Left forelimb (tissue), 1 donor: Measurements from ENCODE around the gene SP8.
"Not testable (repeated sequence)": the region's sequence is repeated elsewhere in the genome, so short reads cannot be mapped to it uniquely, and the experiment has no call there.

ENCODE experiments used
- DNase-seq: peaks from one replicate; pipeline ENCODE4 v3.0.0-alpha.2; 2018; ENCODE audit warnings: low spot score

The SP8 gene

GRCh38 chr7:20786779-20787659, at the start of gene SP8:
Gene SP8, minus strand, starts transcription at chr7:20786886. Its CDS starts 88 bp downstream, at chr7:20786798.
- DNase-seq: no peak

DNA sequence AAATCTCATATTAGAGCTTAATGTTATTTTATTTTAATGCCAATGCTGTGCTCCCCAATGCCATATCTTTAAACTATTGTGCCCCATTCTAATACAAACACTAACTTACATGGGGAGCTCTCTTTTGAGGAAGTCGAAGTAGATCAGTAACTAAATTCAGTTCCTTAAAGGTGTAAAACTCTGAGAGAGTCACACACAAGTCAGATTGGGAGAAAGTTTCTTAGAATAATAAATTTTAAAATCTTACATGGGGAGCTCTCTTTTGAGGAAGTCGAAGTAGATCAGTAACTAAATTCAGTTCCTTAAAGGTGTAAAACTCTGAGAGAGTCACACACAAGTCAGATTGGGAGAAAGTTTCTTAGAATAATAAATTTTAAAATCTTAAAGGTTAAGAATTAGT, 49.7 kb upstream of the SP8 start:
- not testable (repeated sequence) for DNase-seq

DNA sequence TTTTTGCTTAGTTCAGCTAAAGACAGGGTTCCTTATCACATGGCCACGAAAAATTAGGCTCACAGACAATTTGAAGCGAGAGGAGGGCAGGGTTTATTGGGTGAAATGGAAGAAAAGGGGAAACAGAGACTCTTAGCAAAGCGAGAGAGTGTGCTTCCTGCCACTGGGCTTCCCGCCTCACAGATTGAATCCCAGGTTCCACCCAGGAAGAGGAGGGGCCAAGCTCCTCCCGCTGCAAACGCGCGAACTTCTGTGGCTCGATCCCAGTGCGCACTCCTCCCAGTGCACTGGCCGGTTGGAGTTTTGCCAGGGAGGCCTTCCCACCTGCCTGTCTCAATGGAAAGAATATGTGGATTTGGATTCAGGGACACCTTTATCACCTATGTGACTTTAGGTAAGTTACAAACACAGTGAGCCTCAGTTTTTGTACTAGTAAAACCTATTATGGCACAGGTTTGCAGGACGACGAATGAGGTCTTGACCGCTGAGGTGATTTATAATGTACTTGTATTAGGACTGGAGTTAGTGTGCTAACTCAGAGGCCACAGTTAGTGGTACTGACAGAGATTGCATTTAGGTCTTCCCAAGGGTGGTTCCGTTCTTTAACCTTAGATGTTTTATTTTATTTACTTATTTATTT, 48.5 kb upstream of the SP8 start:
- no peak for DNase-seq

GRCh38 chr7:20834656-20835055, 48.0 kb upstream of the SP8 start:
- DNase-seq: no peak

GRCh38 chr7:20831956-20832355, 45.3 kb upstream of the SP8 start:
- DNase-seq: no peak

- no peak for DNase-seq
Observed at GRCh38 chr7:20831451-20831850, 44.8 kb upstream of the SP8 start.

GRCh38 chr7:20828947-20829346, 42.3 kb upstream of the SP8 start:
- no peak for DNase-seq

DNA sequence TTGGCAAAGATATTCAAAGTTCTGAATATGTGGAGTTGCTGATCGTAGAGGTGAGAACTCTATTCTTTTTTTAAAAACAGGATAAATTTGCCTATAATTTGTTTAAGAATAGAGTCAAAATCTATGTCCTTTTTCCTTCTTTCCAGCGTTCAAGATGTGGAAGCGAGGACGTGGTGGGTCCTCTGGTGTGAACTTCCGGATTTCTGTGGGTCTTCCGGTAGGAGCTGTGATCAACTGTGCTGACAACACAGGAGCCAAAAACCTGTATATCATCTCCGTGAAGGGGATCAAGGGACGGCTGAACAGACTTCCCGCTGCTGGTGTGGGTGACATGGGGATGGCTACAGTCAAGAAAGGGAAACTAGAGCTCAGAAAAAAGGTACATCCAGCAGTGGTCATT, 40.5 kb upstream of the SP8 start:
- DNase-seq: no peak

DNA sequence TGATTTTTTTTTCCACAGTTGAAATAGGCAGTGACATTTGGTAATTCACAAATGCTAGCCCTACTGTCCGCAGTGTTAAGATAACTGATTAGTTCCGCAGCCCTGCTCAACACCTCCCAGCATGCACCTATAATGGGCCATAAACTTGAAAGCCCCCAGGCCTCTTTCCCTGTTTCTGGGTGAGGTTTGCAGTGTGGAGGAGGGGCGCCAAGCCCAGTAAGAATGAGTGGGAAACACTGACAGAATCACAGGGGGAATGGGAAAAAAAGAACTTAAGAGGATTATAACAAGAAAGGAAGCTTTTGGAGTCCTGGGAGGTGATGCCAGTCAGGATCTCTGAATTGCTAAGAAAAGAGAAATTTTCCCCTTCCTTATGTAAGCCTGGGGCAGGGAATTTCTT, 39.6 kb upstream of the SP8 start:
- no peak for DNase-seq

- DNase-seq: no peak
Observed at GRCh38 chr7:20825555-20825954, 38.9 kb upstream of the SP8 start.

GRCh38 chr7:20821390-20821789, 34.7 kb upstream of the SP8 start:
- DNase-seq: not testable (repeated sequence)

DNA sequence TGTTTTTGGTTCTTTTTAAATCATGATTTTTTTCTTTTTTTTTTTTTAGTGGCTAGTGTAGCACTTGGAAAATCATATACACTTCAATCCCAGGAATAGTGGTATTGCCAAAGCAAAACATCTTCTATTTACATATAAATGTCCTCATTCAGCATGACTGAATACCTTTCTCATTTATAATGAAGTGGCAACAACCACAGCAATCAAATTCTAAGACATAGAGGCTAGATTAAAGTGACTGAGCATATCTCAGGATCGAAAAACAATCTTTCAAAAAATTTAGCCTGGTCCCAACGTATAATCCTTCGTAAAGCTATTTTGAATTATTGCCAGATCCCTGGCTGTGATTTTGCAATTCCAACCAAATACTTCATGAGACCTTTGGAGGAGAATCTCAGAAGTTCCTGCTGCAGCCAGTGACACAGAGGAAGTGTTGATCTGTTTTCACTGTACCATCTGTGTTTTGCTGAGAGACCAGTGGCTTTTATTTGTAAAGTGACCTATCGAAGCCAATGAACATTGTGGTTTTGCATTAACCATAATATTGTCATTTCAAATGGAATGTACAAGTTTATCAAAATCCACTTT, 29.8 kb upstream of the SP8 start:
- no peak for DNase-seq

GRCh38 chr7:20804345-20804744, 17.7 kb upstream of the SP8 start:
- DNase-seq: no peak

GRCh38 chr7:20799566-20800366, 13.1 kb upstream of the SP8 start:
- DNase-seq: no peak

DNA sequence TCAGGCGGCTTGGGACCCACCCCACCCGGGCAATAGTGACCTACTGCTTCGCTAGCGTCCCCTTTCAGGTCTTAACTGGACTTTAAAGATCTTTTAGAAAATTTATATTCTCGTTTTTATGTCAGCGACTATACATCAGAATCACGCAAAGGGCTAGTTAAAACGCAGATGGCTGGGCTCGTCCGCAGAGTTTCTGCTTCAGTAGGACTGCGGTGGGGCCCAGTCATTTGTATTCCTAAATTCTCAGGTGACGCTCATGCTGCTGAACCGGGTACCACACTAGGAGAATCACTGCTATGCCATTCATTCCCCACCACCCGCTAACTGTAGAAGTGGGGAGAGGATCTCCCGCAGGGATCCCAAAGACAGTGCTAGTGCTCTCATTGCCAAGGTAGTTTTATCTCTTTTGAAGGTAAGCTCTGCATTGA, 12.0 kb upstream of the SP8 start:
- DNase-seq: no peak

DNA sequence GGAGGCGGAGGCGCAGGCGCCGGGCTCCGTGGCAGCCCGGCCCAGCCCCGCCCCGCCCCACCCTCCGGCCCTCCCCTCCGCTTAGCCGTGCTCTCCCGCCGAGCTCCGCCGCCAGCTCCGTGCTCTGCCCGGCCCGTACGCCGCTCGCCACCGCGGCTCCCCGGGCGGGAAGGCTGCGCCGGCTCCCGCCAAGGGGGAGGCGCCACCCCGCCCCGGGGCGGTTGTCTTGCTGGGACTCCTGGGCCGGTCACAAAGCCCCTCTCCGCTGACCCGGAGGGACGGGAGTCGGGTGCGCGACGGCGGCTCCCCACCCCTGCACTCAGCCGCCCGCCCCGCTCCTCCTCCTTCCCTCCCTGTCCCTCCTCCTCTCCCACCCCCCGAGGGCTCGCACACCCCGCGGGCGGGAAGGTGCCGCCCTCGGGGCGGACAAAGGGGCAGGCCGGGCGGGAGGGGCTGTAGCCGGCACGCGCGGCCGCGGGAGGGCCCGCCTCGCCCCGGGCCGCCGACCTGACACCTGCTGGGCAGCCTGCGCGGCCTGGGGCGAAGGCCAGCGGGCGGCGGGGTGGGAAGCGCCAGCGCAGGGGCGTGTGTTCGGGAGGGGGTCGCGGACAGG, 11.5 kb upstream of the SP8 start:
- DNase-seq: no peak

DNA sequence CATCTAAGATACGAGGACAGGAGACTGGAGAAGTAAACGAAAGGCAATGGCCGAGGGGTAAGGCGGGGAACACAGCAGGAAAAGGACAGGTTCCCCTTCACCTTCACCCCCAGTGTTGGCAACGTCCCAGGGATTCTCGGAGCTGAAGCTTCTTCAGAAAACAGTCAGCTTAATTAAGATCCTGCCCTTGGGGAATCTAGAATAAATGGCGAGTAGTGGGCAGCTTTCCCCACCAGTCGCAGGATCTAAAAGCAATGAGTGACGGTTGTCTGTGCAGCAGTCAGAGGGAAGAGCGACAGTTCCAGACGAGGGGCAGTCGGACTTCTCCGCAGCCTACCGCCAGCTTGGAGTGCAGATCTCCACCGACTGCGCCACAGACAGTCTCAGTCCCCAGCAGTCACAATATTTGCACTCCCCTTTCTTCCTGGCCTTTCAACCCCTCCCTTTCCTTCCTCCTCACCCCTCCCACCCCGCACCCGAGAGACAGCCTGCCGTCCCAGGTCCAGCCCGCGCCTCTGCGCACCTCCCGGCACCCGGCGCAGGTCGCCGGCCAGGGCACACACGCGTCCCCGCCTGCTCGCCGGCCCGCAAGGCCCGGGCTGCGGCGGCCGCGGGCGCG, 10.9 kb upstream of the SP8 start:
- DNase-seq: no peak

- DNase-seq: no peak
Observed at GRCh38 chr7:20797042-20797461, 10.4 kb upstream of the SP8 start.

GRCh38 chr7:20796500-20796899, 9.8 kb upstream of the SP8 start:
- DNase-seq: no peak

- DNase-seq: no peak
Observed at GRCh38 chr7:20795881-20796280, 9.2 kb upstream of the SP8 start.

DNA sequence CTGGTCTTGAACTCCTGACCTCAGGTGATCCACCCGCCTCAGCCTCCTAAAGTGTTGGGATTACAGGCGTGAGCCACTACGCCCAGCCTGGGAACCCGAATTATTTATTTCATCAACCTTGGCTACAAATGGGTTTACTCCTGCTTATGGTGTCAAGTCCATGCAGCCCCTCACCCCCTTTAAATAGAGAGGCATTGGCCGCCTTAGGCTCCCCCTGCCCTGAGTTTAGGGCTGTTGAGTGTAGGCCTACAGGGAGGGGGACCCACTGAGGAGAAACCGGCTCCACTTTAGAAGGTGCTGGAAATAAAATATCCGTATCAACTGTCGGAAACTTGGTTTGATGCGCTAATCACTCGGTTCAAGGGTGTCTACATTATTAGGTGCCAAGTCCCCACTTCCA, 8.7 kb upstream of the SP8 start:
- DNase-seq: no peak
